ENCODE measurements around the gene ZNF74.

- TF ChIP-seq, protein P1, sequence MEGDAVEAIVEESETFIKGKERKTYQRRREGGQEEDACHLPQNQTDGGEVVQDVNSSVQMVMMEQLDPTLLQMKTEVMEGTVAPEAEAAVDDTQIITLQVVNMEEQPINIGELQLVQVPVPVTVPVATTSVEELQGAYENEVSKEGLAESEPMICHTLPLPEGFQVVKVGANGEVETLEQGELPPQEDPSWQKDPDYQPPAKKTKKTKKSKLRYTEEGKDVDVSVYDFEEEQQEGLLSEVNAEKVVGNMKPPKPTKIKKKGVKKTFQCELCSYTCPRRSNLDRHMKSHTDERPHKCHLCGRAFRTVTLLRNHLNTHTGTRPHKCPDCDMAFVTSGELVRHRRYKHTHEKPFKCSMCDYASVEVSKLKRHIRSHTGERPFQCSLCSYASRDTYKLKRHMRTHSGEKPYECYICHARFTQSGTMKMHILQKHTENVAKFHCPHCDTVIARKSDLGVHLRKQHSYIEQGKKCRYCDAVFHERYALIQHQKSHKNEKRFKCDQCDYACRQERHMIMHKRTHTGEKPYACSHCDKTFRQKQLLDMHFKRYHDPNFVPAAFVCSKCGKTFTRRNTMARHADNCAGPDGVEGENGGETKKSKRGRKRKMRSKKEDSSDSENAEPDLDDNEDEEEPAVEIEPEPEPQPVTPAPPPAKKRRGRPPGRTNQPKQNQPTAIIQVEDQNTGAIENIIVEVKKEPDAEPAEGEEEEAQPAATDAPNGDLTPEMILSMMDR (conservative IDR thresholded peaks at IDR 0.05), result no peak
- no peak for TF ChIP-seq ZFX (IDR thresholded peaks at IDR 0.05)
Measured at GRCh38 chr22:20403779-20404140, 9.8 kb downstream of the ZNF74 start.
